Measurements from ENCODE around the gene ITGA8. TPM values are rescaled to one million over a fixed set of nuclear protein-coding genes. Genes with fewer than 3 reads are reported as not detected.

The ITGA8 gene
- polyA plus RNA-seq, 1 donor (not counting 4 experiments of a cell fraction or from before 2014, with no cell fraction given): not detected

- no peak overlapping the region for H3K4me3 ChIP-seq (ENCODE audit: control insufficient read depth in 2 of 3, extremely low read depth in 1 of 3, insufficient read depth in 2 of 3, low read depth in 1 of 3, low read length in 3 of 3)
- no peaks in the 10 kb centered on the region for H3K9me1 ChIP-seq (ENCODE audit: control insufficient read depth, extremely low read depth, insufficient read depth, low read length)
- no peak overlapping the region for H3K9ac ChIP-seq (ENCODE audit: control insufficient read depth, extremely low read depth, insufficient read depth, low read length)
- FAIRE-seq: no peak
- DNase-seq (ENCODE audit: low read depth, low spot score): no peak
- H3K79me2 ChIP-seq (ENCODE audit: control insufficient read depth, insufficient read depth, low read length): no peaks in the 10 kb centered on the region
- no peak overlapping the region for H2AFZ ChIP-seq (ENCODE audit: control insufficient read depth, low read length)
- no peaks in the 10 kb centered on the region for H3K27me3 ChIP-seq (ENCODE audit: control insufficient read depth, extremely low read depth, insufficient read depth, low read length)
- H3K4me1 ChIP-seq (ENCODE audit: control insufficient read depth, extremely low read depth, insufficient read depth, low read length): no peaks in the 10 kb centered on the region
- no peak for TF ChIP-seq CTCF (optimal IDR thresholded peaks at IDR 0.05 in 1 of 3, IDR thresholded peaks at IDR 0.05 in 1 of 3, conservative IDR thresholded peaks at IDR 0.05 in 1 of 3; ENCODE audit: extremely low read depth in 1 of 3, insufficient read depth in 2 of 3, low read length in 3 of 3)
- no peak for TF ChIP-seq EZH2 (IDR thresholded peaks at IDR 0.05; ENCODE audit: low read length)
- no peak overlapping the region for H3K4me2 ChIP-seq (ENCODE audit: control insufficient read depth, extremely low read depth, insufficient read depth, low read depth, low read length)
- no peaks in the 10 kb centered on the region for H3K9me3 ChIP-seq (ENCODE audit: control insufficient read depth, low read depth, low read length)
- dilution Hi-C loops (cut with MboI; ENCODE audit: extremely low pct_ligation_motif_present, low sequenced_read_pairs): no loop called here
- no peaks in the 10 kb centered on the region for H4K20me1 ChIP-seq (ENCODE audit: control insufficient read depth, extremely low read depth, insufficient read depth, low read length)
- no peaks in the 10 kb centered on the region for H3K36me3 ChIP-seq (ENCODE audit: control insufficient read depth in 2 of 2, extremely low read depth in 1 of 2, insufficient read depth in 2 of 2, low read length in 2 of 2)
- H3K27ac ChIP-seq (ENCODE audit: control insufficient read depth, insufficient read depth, low read length): no peak overlapping the region
These were observed 79.1 kb downstream of the ITGA8 start for GRCh38 chr10:15640536-15641085.

GRCh38 chr10:15636446-15636845, 83.3 kb downstream of the ITGA8 start:
- H3K36me3 ChIP-seq (ENCODE audit: control insufficient read depth in 2 of 2, extremely low read depth in 1 of 2, insufficient read depth in 2 of 2, low read length in 2 of 2): no peaks in the 10 kb centered on the region
- no peaks in the 10 kb centered on the region for H3K27me3 ChIP-seq (ENCODE audit: control insufficient read depth, extremely low read depth, insufficient read depth, low read length)
- FAIRE-seq (no peak), DNase-seq (ENCODE audit: low read depth, low spot score) (no peak)
- H3K4me1 ChIP-seq (ENCODE audit: control insufficient read depth, extremely low read depth, insufficient read depth, low read length): no peaks in the 10 kb centered on the region
- H3K9ac ChIP-seq (ENCODE audit: control insufficient read depth, extremely low read depth, insufficient read depth, low read length): no peak overlapping the region
- no peaks in the 10 kb centered on the region for H4K20me1 ChIP-seq (ENCODE audit: control insufficient read depth, extremely low read depth, insufficient read depth, low read length)
- H3K4me2 ChIP-seq (ENCODE audit: control insufficient read depth, extremely low read depth, insufficient read depth, low read depth, low read length): no peak overlapping the region
- TF ChIP-seq CTCF (optimal IDR thresholded peaks at IDR 0.05 in 1 of 3, IDR thresholded peaks at IDR 0.05 in 1 of 3, conservative IDR thresholded peaks at IDR 0.05 in 1 of 3; ENCODE audit: extremely low read depth in 1 of 3, insufficient read depth in 2 of 3, low read length in 3 of 3) (no peak), EZH2 (IDR thresholded peaks at IDR 0.05; ENCODE audit: low read length) (no peak)
- no peaks in the 10 kb centered on the region for H3K79me2 ChIP-seq (ENCODE audit: control insufficient read depth, insufficient read depth, low read length)
- no peaks in the 10 kb centered on the region for H3K9me1 ChIP-seq (ENCODE audit: control insufficient read depth, extremely low read depth, insufficient read depth, low read length)
- dilution Hi-C loops (cut with MboI; ENCODE audit: extremely low pct_ligation_motif_present, low sequenced_read_pairs): no loop called here
- H3K9me3 ChIP-seq (ENCODE audit: control insufficient read depth, low read depth, low read length): no peaks in the 10 kb centered on the region
- H3K4me3 ChIP-seq (ENCODE audit: control insufficient read depth in 2 of 3, extremely low read depth in 1 of 3, insufficient read depth in 2 of 3, low read depth in 1 of 3, low read length in 3 of 3): no peak overlapping the region
- H3K27ac ChIP-seq (ENCODE audit: control insufficient read depth, insufficient read depth, low read length): no peak overlapping the region
- H2AFZ ChIP-seq (ENCODE audit: control insufficient read depth, low read length): no peak overlapping the region
